Ramos (cell line): ENCODE results near the gene OR6N2.

ENCODE experiments used
- in situ Hi-C: fragments of 300-500 bp; cut with MboI; formaldehyde crosslinking; loops from one replicate; pipeline ENCODE4 v1.14.3; 2022; ENCODE audit warnings: low sequenced_read_pairs; ENCODE audit not compliant: unreplicated experiment

Gene OR6N2, protein sequence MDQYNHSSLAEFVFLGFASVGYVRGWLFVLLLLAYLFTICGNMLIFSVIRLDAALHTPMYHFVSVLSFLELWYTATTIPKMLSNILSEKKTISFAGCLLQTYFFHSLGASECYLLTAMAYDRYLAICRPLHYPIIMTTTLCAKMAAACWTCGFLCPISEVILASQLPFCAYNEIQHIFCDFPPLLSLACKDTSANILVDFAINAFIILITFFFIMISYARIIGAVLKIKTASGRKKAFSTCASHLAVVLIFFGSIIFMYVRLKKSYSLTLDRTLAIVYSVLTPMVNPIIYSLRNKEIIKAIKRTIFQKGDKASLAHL

DNA sequence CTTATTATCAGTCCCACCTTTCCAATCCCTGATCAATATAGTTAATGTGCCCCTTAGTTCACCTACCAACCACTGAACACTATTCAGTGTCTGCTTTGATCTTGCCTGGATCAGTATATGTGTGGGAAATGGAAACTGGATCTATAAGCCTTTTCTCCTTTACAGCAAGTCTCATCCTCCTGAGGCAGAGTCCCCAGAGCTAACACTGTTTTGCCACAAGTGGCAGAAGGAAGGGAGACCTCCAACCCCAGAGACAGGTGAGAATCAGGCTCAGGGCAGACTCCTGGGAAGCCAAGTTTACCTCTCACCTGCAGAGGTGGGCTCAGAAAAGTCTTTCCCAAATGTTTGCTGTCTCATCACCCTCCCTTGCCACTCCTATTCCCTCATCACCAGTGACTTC, at the start of gene OR6N2:
Gene OR6N2, minus strand, starts transcription at position 101 of the 400 bp plus-strand sequence. CDS start 3,569 bp downstream, outside the sequence.
- in situ Hi-C loops, result no loop called here

DNA sequence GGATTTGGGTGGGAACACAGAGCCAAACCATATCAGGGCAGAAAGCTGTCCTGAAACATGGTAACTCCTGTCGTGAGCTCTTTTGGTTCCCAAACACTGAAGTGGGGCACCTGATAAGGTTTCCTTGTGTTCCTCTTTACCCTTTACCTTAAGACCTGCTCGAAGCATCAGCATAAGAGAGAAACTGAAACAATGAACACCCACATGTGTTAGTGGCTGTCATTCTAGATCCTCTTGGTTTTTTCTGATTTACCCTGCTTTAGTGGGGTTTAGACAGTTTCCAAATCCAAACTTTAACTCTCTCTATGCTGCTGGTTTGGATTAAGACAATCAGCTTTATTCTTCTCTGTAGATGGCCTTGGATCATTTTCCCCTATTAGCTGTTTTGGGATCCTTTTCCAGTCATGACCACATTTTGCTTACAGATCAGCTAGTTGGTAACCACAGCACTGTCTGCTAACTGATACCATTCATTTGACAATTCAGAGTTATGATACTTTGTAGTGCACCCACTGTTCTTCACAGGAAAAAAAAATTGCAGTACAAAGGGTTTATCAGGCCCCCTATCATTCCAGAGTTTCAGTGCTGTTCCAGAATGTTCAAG, 49.2 kb upstream of the OR6N2 start:
- in situ Hi-C loops, result no loop called here

DNA sequence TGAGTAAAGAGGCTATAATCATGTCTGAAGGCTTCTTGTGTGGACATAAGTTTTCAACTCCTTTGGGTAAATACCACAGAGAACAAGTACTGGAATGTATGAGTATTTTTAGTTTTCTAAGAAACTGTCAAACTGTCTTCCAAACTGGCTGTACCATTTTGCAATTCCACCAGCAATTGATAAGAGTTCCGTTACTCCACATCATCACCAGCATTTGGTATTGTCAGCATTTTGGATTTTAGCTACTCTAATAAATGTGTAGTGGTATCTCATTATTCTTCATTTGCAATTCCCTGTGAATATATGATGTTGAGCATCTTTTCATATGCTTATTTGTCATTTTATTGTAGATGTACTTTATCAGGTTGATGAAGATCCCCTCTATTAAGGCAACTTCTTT, 40.7 kb upstream of the OR6N2 start:
- in situ Hi-C loops, result no loop called here

DNA sequence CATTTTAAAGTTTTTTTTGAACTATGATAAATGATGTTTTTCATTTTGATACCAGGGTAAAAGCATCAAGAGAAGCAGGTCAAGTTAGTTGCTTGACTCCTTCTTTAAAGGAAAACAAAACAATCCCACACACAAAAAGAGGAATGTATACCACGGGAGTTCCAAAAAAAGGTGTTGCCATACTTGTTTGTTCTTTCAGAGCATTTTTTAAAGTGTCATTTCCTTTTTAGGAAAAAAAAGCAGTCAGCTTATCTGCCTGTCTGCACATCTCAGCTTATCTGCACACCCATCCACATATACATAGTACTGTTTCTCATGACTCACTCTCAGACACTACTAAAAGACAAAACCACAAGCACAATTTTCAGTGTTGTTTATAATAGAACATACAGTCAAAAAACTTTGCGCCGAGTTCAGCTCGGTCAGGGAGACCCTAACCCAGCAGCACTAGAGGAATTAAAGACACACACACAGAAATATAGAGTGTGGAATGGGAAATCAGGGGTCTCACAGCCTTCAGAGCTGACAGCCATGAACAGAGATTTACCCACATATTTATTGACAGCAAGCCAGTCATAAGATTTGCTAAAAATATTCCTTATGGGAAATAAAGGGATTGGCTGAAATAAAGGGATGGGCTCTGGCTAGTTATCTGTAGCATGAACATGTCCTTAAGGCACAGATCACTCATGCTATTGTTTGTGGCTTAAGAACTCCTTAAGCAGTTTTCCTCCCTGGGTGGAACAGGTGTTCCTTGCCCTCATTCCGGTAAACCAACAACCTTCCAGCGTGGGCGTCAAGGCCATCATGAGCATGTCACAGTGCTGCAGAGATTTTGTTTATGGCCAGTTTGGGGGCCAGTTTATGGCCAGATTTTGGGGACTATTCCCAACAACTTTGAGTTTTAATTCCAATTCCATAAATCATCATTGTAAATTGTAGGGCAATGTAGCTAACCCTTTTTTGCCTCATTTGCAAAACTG, 38.7 kb upstream of the OR6N2 start:
- in situ Hi-C loops, result no loop called here

DNA sequence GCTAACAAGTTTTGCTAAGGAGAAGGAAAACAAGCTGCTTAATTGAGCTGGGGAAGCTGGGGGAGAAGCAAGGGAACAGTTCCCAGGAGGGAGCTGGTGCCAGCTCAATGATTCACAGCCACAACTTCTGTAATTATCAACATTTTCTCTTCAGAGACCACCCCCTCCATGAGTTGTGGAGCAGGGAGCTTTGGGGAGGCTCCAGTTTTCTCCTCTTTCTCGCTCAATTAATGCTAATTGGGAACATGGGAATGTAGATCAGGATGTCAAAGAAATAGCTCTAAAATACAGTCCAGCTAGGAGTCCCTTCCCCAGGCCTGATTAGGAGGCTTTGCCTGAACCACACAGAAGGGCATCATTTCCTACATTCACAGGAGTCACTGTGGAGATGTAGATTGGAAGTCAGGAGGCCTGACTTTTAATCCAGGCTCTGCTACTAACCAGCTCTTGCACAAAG, 38.0 kb upstream of the OR6N2 start:
- in situ Hi-C loops, result no loop called here

DNA sequence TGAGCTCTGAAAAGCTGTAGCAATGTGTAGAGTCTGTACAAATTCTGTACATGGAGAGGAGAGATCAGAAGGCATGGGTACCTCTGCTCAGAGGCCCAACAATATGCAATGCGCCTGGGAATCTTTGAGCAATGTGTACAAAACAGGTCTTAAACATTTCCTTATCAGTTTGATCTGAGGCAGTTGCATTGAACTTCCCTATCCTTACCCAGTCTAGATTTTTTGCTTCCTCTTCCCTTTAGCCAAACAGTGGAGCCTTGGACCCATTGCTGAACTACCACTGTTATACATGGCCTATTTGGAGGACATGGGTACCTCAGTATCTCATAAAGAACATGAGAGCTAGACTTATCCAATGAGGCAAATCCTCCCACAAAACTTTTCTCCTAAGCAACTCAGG, 37.6 kb upstream of the OR6N2 start:
- in situ Hi-C loops, result no loop called here

DNA sequence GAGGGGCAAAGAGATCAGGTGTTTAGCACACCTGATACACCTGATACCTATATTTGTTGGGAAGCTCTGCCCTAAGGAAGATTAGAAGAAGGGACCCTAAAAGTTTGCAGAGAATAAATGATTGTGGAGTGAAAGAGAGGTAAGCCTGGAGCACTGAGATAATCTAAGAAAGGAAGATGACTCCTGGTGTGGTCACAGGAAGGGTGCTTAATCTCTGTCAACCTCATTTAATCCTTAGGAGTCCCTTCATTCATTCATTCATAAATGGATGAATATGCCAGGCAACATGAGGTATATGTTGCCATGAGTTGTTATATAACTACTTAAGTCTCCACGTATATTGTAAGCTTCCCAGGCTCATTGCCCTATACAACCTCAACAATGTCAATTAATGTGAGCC, 34.0 kb upstream of the OR6N2 start:
- in situ Hi-C loops, result no loop called here

DNA sequence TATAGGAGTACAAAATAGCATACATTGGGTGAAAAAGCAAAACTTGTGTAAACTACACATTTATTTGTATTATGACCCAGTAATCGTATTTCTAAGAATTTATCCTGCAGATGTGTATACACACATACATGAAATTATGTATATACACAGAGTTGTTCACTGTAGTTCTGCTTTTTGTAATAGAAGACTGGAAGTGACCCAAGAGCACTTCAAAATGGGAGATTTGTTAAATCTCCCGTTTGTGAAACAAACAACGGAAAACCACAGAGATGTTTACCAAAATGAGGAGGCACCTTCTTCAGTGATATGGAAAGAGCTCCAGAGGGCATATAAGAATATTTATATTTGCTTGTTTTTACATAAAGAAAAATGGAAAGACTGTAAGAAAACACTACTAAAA, 32.2 kb upstream of the OR6N2 start:
- in situ Hi-C loops, result no loop called here

DNA sequence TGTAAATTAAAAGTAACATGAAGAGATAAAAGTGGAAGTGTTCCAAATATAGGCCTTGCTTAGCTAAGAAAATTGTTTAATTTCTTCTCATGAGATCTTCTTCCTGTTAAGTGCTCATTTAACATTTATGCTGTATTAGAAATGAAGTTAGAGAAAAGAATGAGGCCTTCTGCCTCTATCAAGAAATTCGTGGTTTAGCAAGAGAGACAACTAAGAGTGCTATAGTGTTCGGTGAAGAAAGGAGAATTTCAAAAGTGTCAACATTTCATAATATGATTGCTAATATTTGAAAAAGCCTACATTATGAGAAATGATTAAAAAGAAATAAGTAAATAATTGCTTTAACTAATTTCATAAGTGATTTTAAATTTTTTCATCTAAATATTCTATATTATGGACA, 31.3 kb upstream of the OR6N2 start:
- in situ Hi-C loops, result no loop called here

DNA sequence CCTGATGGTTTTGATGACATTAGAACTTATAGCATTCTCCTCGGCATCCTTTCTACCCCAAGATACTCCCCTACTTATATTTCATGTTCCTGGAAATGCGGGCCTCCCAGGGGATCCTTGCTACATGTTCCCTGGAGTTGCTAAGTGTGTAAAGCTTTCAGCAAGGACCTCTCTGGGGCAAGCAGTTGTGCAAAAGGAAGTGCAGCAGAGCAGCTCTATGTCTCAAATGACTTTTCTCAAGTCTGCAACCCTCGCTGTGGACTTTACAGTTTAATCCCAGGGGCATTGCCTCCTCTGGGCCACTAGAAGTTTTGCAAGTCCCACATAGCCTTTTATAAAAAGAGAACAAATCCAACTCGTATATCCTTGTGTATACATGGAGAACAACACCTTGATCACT, 29.3 kb upstream of the OR6N2 start:
- in situ Hi-C loops, result no loop called here

DNA sequence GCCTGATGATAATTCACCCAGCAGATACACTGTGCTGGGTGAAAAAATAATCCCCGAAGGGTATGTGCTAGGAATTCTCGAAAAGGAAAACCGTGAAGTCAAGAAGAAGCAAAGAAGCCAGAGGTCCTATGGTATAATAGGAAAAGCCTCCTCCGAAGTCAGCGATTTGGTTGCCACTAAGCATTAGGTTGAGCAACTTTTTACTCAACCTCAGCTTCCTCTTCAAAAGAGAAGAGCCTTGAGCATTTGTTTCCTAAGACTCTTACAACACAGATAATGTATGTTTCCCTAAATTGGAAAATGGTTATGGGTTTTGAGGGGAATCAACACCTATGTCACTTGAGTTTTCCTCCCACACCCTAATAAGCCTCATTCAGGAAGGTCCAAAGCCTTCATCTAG, 28.9 kb upstream of the OR6N2 start:
- in situ Hi-C loops, result no loop called here

DNA sequence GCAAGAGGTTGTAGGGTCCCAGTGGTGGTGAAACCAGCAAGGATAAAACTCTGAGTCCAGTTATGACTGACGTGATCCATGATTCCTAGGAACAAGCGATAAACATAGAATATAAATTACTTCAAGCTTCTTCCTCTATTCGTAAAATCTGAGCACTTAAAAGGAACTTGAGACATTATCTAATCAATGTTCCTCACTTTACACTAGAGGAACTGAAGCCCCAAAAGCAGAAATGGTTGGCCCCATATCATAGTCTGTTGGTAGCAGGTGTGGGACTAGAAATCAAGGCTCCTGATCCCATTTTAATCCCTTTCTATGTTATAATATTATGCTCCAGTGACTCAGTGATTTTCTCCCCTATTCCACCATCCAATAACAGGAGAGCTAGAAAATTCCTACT, 28.3 kb upstream of the OR6N2 start:
- in situ Hi-C loops, result no loop called here

DNA sequence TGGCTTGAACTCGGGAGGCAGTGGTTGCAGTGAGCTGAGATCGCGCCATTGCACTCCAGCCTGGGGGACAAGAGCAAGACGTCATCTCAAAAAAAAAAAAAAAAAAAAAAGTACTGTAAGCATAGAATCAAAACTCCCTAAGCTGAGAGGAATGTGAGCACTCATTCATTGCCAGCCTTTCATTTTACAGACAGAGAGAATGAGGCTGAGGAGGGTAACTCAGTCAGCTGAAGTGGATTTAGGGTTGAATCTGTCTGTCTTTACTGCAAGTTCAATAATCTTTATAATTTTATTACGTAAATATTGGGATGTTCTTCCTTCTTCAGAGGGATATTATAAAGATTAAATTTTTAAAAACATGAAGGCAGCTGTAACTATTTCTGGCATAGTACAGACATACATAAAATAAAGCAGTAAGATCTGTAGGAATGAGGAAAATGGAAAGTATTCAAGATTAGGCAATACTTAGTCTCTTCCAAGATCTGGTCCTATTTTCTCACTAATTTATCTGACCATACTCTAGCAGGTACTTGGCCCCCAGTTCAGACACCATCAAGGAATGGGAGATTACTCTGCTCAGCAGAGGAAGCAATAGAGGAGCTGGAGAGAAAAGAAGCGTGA, 26.0 kb upstream of the OR6N2 start:
- in situ Hi-C loops, result no loop called here

DNA sequence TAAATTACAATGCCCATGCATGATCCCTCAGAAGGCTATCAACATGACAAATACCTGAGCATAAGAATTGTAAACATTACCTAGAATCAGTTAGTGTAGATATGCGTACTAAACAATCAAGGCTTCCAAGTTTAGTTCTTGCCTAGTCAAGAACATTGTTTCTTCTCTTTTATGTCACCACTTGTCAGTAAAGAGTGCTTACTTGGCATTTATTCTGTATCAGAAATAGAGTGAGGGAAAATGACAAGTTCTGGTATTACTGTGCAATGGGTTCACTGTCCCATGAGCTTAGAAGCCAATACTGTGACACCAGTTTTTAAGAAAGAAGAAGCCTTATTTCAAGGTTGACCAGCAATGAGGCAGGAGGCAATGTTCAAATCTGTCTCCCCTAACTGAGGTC, 22.7 kb upstream of the OR6N2 start:
- in situ Hi-C loops, result no loop called here

DNA sequence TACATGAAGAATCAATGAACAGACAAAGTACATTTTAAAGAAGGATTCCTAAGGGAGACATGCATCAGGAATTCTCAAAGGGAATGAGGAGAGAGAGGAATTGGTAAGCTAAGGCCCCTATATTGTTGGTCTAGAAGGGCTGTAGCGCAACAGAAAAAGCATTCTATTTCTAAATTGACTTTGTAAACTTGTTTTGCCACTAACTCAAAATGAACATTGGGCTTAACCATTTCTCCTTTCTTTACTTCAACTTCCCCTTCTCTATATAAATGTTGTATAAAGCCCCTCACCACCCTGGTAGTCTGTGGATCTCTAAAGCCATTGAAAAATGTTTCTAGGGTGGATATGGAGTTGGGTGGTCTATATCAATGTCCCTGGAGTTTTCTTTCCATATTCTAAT, 20.4 kb upstream of the OR6N2 start:
- in situ Hi-C loops, result no loop called here

DNA sequence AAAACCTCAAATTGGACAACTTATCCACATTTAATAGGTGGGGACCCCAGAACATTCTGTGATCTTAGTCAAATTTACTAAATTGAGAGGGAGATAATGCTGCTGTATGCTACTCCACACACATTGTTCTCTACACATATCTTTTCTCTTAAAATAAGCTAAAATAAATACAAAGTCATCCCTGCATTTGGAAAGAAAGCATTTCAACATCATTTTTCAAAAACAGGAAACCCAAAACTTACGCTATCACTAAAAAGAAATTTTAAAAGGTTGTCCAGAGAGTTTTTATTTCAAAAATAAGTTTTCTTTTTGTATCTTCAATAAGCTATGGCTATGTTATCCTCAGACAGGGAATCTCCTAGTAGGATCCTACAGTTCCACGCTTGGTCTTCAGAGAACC, 19.5 kb upstream of the OR6N2 start:
- in situ Hi-C loops, result no loop called here

DNA sequence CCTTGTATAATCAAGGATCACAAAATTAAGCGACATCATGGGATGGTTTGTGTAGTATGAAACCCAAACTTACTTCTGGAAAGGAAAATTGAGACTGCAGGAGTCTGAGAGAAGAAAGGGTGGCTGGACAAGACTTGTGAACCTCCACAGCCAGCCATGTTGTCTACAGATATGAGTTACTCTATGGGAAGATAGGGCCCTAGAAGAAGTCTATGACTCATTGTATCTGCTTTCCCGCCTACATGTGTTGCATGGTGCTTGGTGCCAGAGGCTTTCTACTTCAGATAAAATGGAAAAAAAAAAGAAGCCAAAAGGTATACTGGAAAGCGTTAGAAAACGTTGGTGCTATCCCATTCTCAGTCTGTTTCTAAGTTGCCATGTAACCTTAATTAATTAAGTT, 18.7 kb upstream of the OR6N2 start:
- in situ Hi-C loops, result no loop called here

DNA sequence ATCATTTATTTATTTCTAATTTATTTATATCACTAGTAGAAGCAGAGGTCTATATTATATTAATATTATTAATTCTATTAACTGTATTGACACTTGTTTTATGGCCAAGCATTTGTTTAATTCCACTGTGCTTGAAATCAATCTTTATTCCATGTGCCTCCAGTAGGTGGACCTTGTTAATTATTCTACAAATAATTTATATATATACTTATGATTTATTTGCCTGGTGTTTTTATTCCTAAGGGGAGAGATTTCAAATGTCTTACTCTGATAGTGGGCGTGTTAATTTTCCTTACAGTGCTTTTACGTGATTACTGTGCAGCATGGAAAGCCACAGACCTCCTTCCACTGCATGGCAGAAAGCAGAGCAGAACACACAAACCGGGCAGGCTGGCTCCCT, 17.5 kb upstream of the OR6N2 start:
- in situ Hi-C loops, result no loop called here

DNA sequence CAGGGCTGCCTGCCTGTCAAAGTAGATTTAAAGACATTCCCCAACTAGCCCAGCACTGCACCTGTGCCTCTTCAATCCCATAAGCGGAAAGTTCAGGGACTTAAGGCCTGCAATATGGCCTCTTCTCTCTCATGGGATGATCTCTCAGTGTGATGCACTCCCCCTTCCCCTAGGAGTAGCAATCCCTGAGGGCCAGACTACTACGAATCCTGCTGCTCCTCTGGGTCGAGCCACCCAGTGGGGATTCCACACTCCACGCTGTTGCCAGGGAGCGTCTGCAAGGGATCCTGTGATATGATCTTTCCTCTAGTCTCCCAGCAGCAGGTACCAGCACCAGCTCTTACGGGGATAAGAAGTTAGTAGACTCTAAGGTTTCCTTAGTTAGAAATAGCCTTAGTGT, 13.2 kb upstream of the OR6N2 start:
- in situ Hi-C loops, result no loop called here

DNA sequence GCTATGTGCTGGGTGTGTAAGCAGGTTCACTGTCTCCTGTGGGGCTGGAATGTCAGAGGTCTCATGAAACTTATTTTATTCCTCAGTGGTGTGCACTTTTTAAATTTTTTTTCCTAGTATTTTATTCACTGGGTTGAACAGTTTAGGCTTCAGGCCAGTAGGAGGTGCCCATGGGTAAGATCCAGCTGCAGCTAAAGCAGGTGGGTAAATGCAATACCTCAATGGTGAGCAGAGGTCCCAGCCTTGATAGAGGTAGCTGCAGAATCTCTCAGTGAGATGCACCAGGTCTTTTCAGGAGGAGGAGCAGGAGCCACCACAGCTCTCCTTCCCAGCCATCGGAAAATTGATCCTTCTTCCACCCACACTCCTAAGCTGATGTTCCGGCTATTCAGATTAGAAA, 12.6 kb upstream of the OR6N2 start:
- in situ Hi-C loops, result no loop called here
